Omental fat pad (tissue), 4 donors: ENCODE results near the gene THY1. TPM values are rescaled to one million over a fixed set of nuclear protein-coding genes. Genes with fewer than 3 reads are reported as not detected.

Experiments
- ATAC-seq: fragments of 150-250 bp; one replicate; pipeline ENCODE4 v1.9.1; 2016; ENCODE audit warnings: mild to moderate bottlenecking, moderate library complexity; ENCODE audit not compliant: low FRiP score
- DNase-seq: peaks from one replicate; pipeline ENCODE4 v3.0.0-alpha.2; 2019; ENCODE audit warnings: low spot score
- total RNA-seq, 4 donors: library from RNA; depleted of rRNA; stranded (reverse); fragments of >200 nt; gene quantifications; one replicate each; pipeline ENCODE4 v1.1.0, GENCODE V29; 2016
- TF ChIP-seq, protein P1 (sequence below), 3 donors: fragments of 450-650 bp; IDR thresholded peaks; one replicate each; pipeline ENCODE4 v1.5.1; 2016 to 2017; ENCODE audit warnings: antibody characterized with exemption in 3 of 3, mild to moderate bottlenecking in 3 of 3, moderate library complexity in 2 of 3

THY1 gene
- total RNA-seq, 4 donors from 2014 or later, result 12.0 to 71.5 (median 33.3) TPM

DNA sequence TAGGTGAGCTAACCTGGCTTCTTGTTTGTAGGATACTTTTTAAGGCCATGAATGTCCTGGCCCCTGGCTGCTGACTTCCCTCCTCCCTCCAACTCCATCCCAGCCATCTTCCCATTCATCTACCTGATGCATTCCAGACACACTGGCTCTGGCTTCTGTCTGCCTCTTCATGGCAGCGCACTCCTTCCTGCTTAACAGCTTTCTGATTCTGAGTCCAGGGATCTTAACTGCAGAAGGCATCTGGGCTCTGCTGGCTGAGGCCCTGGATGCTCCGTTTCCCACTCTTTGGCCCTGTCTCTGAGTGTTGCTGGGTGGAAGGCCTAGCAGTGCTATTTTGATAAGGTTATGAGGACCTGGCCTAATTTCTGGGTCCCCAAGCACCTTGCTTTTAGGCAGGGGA lies 1.8 kb upstream of the THY1 start:
- ATAC-seq (no peak), DNase-seq (no peak)
- TF ChIP-seq, protein P1, sequence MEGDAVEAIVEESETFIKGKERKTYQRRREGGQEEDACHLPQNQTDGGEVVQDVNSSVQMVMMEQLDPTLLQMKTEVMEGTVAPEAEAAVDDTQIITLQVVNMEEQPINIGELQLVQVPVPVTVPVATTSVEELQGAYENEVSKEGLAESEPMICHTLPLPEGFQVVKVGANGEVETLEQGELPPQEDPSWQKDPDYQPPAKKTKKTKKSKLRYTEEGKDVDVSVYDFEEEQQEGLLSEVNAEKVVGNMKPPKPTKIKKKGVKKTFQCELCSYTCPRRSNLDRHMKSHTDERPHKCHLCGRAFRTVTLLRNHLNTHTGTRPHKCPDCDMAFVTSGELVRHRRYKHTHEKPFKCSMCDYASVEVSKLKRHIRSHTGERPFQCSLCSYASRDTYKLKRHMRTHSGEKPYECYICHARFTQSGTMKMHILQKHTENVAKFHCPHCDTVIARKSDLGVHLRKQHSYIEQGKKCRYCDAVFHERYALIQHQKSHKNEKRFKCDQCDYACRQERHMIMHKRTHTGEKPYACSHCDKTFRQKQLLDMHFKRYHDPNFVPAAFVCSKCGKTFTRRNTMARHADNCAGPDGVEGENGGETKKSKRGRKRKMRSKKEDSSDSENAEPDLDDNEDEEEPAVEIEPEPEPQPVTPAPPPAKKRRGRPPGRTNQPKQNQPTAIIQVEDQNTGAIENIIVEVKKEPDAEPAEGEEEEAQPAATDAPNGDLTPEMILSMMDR (IDR thresholded peaks at IDR 0.05), result no peak

DNA sequence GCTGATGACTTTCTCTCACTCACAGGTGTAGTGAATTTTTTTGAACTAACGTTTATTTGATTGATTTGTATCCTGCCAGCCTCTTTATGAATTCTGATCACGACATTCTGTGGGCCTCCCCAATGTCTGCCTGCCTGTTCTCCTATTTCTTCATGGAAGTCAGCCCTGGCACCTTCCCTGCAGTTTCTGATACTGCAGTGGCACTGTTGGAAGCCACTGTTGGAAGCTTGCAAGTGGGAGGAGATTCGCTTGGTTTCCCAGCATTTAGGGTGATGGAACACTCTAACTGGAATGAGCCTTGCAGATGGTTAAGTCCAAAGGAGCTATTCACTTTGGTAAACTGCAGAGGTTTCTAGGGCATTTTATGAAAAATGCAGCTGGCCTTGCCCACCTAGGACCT lies 1.3 kb upstream of the THY1 start:
- ATAC-seq (no peak), DNase-seq (no peak)
- TF ChIP-seq, protein P1 (IDR thresholded peaks at IDR 0.05), result no peak

DNA sequence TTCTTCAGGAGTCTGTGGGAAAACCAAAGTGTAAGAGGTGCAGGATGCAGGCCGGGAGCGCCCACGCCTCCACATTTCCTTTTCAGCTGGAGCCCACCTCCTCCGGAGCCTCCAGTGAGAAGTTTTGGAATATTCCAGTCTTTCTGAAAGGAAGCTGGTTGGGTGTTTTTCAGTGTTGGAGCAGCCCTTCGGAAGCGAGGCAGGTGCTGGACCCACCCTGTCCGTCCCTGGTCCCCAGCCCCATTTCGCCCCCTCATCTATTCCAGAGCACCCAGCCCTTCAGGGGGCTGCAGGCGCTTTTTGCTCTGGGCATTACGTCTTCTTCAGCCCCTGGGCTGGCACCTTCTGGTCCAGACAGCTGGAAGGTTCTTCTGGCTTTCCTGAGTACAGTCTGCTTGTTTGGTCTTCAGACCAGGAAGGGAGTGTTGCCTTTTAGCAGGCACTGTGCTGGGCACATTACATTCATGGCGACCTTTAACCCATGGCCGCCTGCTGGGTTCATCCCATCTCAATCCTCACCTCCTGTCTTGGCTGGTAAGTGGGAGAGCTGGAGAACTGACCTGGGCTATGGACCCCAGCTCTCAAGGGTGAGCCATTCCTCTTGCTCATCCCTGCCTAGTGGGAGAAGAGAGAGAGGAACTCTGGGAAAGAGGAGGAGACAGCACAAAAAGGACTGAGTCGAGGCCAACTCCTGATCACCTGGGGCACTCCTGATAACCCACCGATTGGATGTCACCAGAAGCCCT lies 710 bp upstream of the THY1 start:
- no peak for DNase-seq
- ATAC-seq, result no peak
- TF ChIP-seq, protein P1 (IDR thresholded peaks at IDR 0.05), result no peak

DNA sequence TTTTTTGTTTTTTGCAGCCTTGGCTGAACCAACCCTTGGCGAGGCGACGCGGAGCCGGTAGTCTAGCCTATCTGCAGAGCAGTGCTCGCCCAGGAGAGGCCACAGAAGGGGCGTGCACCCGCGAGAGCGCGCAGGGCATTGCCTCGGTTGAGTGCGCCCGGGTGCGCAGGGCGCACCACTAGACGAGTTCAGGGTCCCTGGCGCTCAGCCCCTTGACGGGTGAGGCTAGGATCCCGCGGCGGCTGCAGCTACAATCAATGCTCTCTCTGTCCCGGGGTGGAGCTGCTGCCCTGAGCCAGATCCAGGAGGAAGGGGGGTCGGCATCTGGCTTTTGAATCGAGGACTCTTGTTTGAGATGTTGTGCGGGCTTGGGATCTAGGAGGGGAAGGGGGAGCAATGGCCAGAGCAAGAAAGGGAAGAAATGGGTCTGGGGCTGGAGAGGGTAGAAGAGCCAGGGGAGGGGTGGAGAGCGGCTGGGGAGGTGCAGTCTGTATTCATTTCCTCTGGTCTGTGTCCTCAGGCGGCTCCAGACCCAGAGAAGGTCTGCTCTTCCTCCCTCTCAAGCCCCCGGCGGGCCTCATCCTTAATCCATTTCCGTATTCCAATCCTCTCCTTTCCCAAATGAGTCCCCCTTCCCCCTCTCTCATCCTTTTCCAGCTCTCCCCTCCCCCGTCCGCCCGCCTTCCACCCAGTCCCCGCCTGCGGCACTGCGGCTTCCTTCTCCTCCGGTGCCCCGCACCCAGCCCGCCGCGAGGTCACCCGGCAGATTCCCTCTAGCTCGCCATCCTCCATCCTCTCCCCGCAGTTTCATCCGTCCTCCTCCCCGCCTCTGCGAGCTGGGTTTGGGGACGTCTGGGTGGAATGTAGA lies 797 bp downstream of the THY1 start:
- ATAC-seq (no peak), DNase-seq (no peak)
- TF ChIP-seq, protein P1 (IDR thresholded peaks at IDR 0.05), result no peak

DNA sequence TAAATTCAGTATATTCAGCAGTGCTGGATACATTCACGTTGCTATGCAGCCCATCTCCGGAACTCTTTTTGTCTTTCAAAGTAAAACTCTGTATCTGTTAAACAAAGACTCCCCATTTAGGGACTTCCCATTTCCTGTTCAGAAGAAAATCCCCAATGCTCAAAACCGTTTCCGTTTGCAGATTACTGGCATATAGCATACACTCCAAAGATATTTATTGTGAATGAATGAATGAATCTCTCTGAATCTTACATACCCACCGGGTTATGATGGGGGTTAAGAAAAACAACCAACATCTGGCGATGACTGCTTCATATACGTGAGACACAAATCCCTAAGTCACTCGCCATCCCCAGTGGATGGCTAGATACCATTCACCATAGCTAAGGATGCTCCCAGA lies 1.6 kb downstream of the THY1 start:
- TF ChIP-seq, protein P1 (IDR thresholded peaks at IDR 0.05), result no peak
- ATAC-seq (no peak), DNase-seq (no peak)

DNA sequence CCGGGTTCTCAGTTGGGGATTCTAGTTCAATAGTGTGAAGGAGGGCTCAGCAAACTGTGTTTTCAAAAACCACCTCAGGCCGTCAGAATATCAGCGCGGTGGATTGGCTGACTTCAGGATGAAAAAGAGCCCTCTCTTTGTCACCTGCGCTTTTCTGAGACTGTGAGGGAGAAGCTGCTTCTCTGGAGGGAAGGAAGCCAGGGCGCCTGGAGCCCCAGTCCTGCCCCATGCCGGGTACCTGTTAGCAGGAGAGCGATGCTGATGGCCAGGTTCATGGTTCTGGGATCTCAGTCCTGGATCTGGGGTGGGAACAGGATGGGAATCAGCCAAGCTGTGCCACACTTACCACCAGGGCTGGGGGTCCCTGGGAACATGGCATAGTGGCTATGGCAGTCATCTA lies 2.3 kb downstream of the THY1 start:
- DNase-seq (no peak), ATAC-seq (no peak)
- TF ChIP-seq, protein P1 (IDR thresholded peaks at IDR 0.05), result no peak
